Putamen (tissue), 1 donor: Measurements from ENCODE around the gene UBASH3B.

ENCODE experiments used
- DNase-seq: peaks from one replicate; pipeline ENCODE4 v3.0.0-alpha.2; 2016; ENCODE audit warnings: low spot score

UBASH3B gene

GRCh38 chr11:122732342-122733315, 77.1 kb downstream of the UBASH3B start:
- DNase-seq: no peak

GRCh38 chr11:122733318-122733717, 77.8 kb downstream of the UBASH3B start:
- DNase-seq: no peak

GRCh38 chr11:122734848-122735496, 79.5 kb downstream of the UBASH3B start:
- no peak for DNase-seq

- DNase-seq: no peak
Observed at GRCh38 chr11:122737951-122738693, 82.6 kb downstream of the UBASH3B start.

GRCh38 chr11:122741613-122742300, 86.2 kb downstream of the UBASH3B start:
- no peak for DNase-seq

GRCh38 chr11:122742301-122743018, 86.9 kb downstream of the UBASH3B start:
- no peak for DNase-seq

- DNase-seq: no peak
Observed at GRCh38 chr11:122743097-122743741, 87.7 kb downstream of the UBASH3B start.

GRCh38 chr11:122743949-122744348, 88.4 kb downstream of the UBASH3B start:
- DNase-seq: no peak

- no peak for DNase-seq
Observed at GRCh38 chr11:122744357-122744756, 88.8 kb downstream of the UBASH3B start.

- DNase-seq: no peak
Observed at GRCh38 chr11:122745111-122745510, 89.6 kb downstream of the UBASH3B start.

- no peak for DNase-seq
Observed at GRCh38 chr11:122746050-122746478, 90.5 kb downstream of the UBASH3B start.

GRCh38 chr11:122746611-122747244, 91.2 kb downstream of the UBASH3B start:
- DNase-seq: no peak

- DNase-seq: no peak
Observed at GRCh38 chr11:122747351-122747781, 91.8 kb downstream of the UBASH3B start.

GRCh38 chr11:122749005-122749687, 93.6 kb downstream of the UBASH3B start:
- DNase-seq: no peak

GRCh38 chr11:122750049-122750448, 94.5 kb downstream of the UBASH3B start:
- DNase-seq: no peak

- DNase-seq: no peak
Observed at GRCh38 chr11:122751292-122752070, 96.0 kb downstream of the UBASH3B start.

GRCh38 chr11:122754028-122754427, 98.5 kb downstream of the UBASH3B start:
- DNase-seq: no peak

- no peak for DNase-seq
Observed at GRCh38 chr11:122754553-122755322, 99.2 kb downstream of the UBASH3B start.
